Stimulated activated CD4-positive, alpha-beta T cell treated with anti-CD3 and anti-CD28 coated beads, Interleukin-2, amount 100 ng/mL, for 48 hours (primary cell): ENCODE measurements around the gene SLC39A12.

ENCODE experiments used
- DNase-seq, 2 donors: peaks; one replicate each; pipeline ENCODE4 v3.0.0-alpha.2; 2020

Gene SLC39A12

GRCh38 chr10:17965649-17966235 lies 14.0 kb downstream of the SLC39A12 start:
- DNase-seq: no peak

- no peak for DNase-seq
These were observed 22.8 kb downstream of the SLC39A12 start for GRCh38 chr10:17974505-17974904.

- no peak for DNase-seq
These were observed 29.3 kb downstream of the SLC39A12 start for GRCh38 chr10:17980846-17981565.

- DNase-seq: no peak
These were observed 30.2 kb downstream of the SLC39A12 start for GRCh38 chr10:17981766-17982380.

GRCh38 chr10:17984056-17984455 lies 32.3 kb downstream of the SLC39A12 start:
- no peak for DNase-seq

GRCh38 chr10:17984563-17984962 lies 32.8 kb downstream of the SLC39A12 start:
- DNase-seq: no peak

- DNase-seq: no peak
These were observed 38.4 kb downstream of the SLC39A12 start for GRCh38 chr10:17989908-17990767.

GRCh38 chr10:17992266-17992665 lies 40.5 kb downstream of the SLC39A12 start:
- no peak for DNase-seq

- no peak for DNase-seq
These were observed 41.6 kb downstream of the SLC39A12 start for GRCh38 chr10:17993361-17993760.

GRCh38 chr10:18000601-18001000 lies 48.9 kb downstream of the SLC39A12 start:
- DNase-seq: no peak

GRCh38 chr10:18005445-18005780 lies 53.7 kb downstream of the SLC39A12 start:
- DNase-seq: no peak

GRCh38 chr10:18005781-18006456 lies 54.2 kb downstream of the SLC39A12 start:
- DNase-seq: no peak

GRCh38 chr10:18008986-18009385 lies 57.3 kb downstream of the SLC39A12 start:
- DNase-seq: no peak

GRCh38 chr10:18010050-18010449 lies 58.3 kb downstream of the SLC39A12 start:
- DNase-seq: no peak

GRCh38 chr10:18020523-18020922 lies 68.8 kb downstream of the SLC39A12 start:
- DNase-seq: no peak

- no peak for DNase-seq
These were observed 70.2 kb downstream of the SLC39A12 start for GRCh38 chr10:18021725-18022480.

GRCh38 chr10:18043148-18044006 lies 91.7 kb downstream of the SLC39A12 start:
- no peak for DNase-seq

- DNase-seq: no peak
These were observed 93.4 kb downstream of the SLC39A12 start for GRCh38 chr10:18044976-18045720.

- no peak for DNase-seq
These were observed 104.9 kb downstream of the SLC39A12 start for GRCh38 chr10:18056583-18056982.

GRCh38 chr10:18059826-18060559 lies 108.3 kb downstream of the SLC39A12 start:
- no peak for DNase-seq
